GM23338 (cell line): Measurements from ENCODE around the gene MELTF. TPM values are rescaled to one million over a fixed set of nuclear protein-coding genes. Genes with fewer than 3 reads are reported as not detected.

Experiments
- ATAC-seq: fragments of 200-7000 bp; cut with Tn5 transposase; 3 replicates; pipeline ENCODE4 v1.9.1; 2020
- DNase-seq: peaks from one replicate; pipeline ENCODE4 v3.0.0-alpha.2; 2015; ENCODE audit warnings: low spot score
- H2AFZ ChIP-seq: fragments of 200-600 bp; sonication (generic); 2 replicates; pipeline ENCODE4 v1.8.0; 2016; ENCODE audit warnings: antibody characterized with exemption, mild to moderate bottlenecking, moderate library complexity
- H3F3A ChIP-seq: fragments of 200-600 bp; sonication (generic); replicated peaks from 2 replicates; pipeline ENCODE4 v1.8.0; 2017; ENCODE audit warnings: antibody characterized with exemption, mixed run types, low read depth
- H3K27ac ChIP-seq: fragments of 200-600 bp; sonication (generic); 2 replicates; pipeline ENCODE4 v1.6.1; 2016; ENCODE audit warnings: low read depth
- H3K27me3 ChIP-seq: fragments of 200-600 bp; sonication (generic); 2 replicates; pipeline ENCODE4 v1.8.0; 2016; ENCODE audit warnings: mild to moderate bottlenecking, mixed run types, moderate library complexity; ENCODE audit not compliant: insufficient read depth
- H3K36me3 ChIP-seq: fragments of 200-600 bp; sonication (generic); 2 replicates; pipeline ENCODE4 v1.8.0; 2016; ENCODE audit warnings: mild to moderate bottlenecking; ENCODE audit not compliant: insufficient read depth
- H3K4me1 ChIP-seq: fragments of 200-600 bp; sonication (generic); 2 replicates; pipeline ENCODE4 v1.8.0; 2016; ENCODE audit warnings: mild to moderate bottlenecking, moderate library complexity; ENCODE audit not compliant: insufficient read depth
- H3K4me2 ChIP-seq: fragments of 200-600 bp; sonication (generic); 2 replicates; pipeline ENCODE4 v1.7.1; 2017; ENCODE audit warnings: mixed run types
- H3K4me3 ChIP-seq: fragments of 200-600 bp; sonication (generic); 2 replicates; pipeline ENCODE4 v1.6.1; 2016; ENCODE audit warnings: mixed run types
- H3K79me2 ChIP-seq: fragments of 200-600 bp; sonication (generic); replicated peaks from 2 replicates; pipeline ENCODE4 v1.8.0; 2017; ENCODE audit warnings: mild to moderate bottlenecking; ENCODE audit not compliant: insufficient read depth
- H3K9me2 ChIP-seq: fragments of 200-600 bp; sonication (generic); 2 replicates; pipeline ENCODE4 v1.8.0; 2017; ENCODE audit not compliant: insufficient read depth
- H4K20me1 ChIP-seq: fragments of 200-600 bp; sonication (generic); replicated peaks from 2 replicates; pipeline ENCODE4 v1.8.0; 2017; ENCODE audit warnings: mild to moderate bottlenecking; ENCODE audit not compliant: insufficient read depth
- H3K27ac Mint-ChIP-seq: 2 replicates; pipeline ENCODE4 v1.8.0; 2020; ENCODE audit warnings: inconsistent platforms, mild to moderate bottlenecking, moderate library complexity, mixed read lengths
- H3K27me3 Mint-ChIP-seq: 3 replicates; pipeline ENCODE4 v1.8.0; 2022; ENCODE audit warnings: low read depth, mild to moderate bottlenecking, moderate library complexity, mixed read lengths, inconsistent platforms; ENCODE audit not compliant: insufficient read depth, poor library complexity
- H3K36me3 Mint-ChIP-seq: 3 replicates; pipeline ENCODE4 v1.8.0; 2021; ENCODE audit warnings: low read depth, mild to moderate bottlenecking, inconsistent platforms, moderate library complexity, mixed read lengths
- H3K4me1 Mint-ChIP-seq: 3 replicates; pipeline ENCODE4 v1.8.0; 2020; ENCODE audit warnings: mild to moderate bottlenecking, inconsistent platforms, mixed read lengths
- H3K4me3 Mint-ChIP-seq: 3 replicates; pipeline ENCODE4 v1.8.0; 2021; ENCODE audit warnings: moderate library complexity, mild to moderate bottlenecking, inconsistent platforms, mixed read lengths
- H3K9me3 Mint-ChIP-seq: 3 replicates; pipeline ENCODE4 v1.8.0; 2020; ENCODE audit warnings: moderate library complexity, mild to moderate bottlenecking, inconsistent platforms, mixed read lengths
- CREB1 ChIP-seq: fragments of 250-450 bp; sonication (Bioruptor Pico); IDR thresholded peaks from 2 replicates; pipeline ENCODE4 v1.5.0; 2020; ENCODE audit warnings: low read depth, mild to moderate bottlenecking, moderate library complexity
- ETS1 ChIP-seq: IDR thresholded peaks from 2 replicates; pipeline ENCODE4 v1.6.1; 2016; ENCODE audit warnings: antibody characterized with exemption
- EZH2 ChIP-seq: fragments of 200-600 bp; sonication (generic); IDR thresholded peaks from one replicate; pipeline ENCODE4 v1.8.0; 2017; ENCODE audit warnings: antibody characterized with exemption, mild to moderate bottlenecking, low read depth; ENCODE audit not compliant: unreplicated experiment
- EZH2phosphoT487 ChIP-seq: fragments of 200-600 bp; sonication (generic); IDR thresholded peaks from one replicate; pipeline ENCODE4 v1.8.1; 2018; ENCODE audit warnings: antibody characterized with exemption; ENCODE audit not compliant: unreplicated experiment
- JUNB ChIP-seq: IDR thresholded peaks from one replicate; pipeline ENCODE4 v1.6.1; 2016; ENCODE audit warnings: antibody characterized with exemption; ENCODE audit not compliant: unreplicated experiment
- NANOG ChIP-seq: IDR thresholded peaks from 2 replicates; pipeline ENCODE4 v1.6.1; 2016; ENCODE audit warnings: antibody characterized with exemption, borderline replicate concordance
- POLR2AphosphoS5 ChIP-seq: IDR thresholded peaks from 2 replicates; pipeline ENCODE4 v1.6.1; 2016; ENCODE audit warnings: antibody characterized with exemption, low read depth
- REST ChIP-seq: IDR thresholded peaks from one replicate; pipeline ENCODE4 v1.6.1; 2018; ENCODE audit warnings: antibody characterized with exemption; ENCODE audit not compliant: unreplicated experiment
- STAT1 ChIP-seq: IDR thresholded peaks from one replicate; pipeline ENCODE4 v1.6.1; 2016; ENCODE audit warnings: antibody characterized with exemption; ENCODE audit not compliant: unreplicated experiment
- ZNF114 ChIP-seq: fragments of 250-450 bp; sonication (Bioruptor Pico); IDR thresholded peaks from 2 replicates; pipeline ENCODE4 v1.5.0; 2020; ENCODE audit warnings: mild to moderate bottlenecking, moderate library complexity
- ZNF331 ChIP-seq: fragments of 250-450 bp; sonication (Bioruptor Pico); IDR thresholded peaks from 2 replicates; pipeline ENCODE4 v1.5.0; 2020; ENCODE audit warnings: low read depth, mild to moderate bottlenecking, moderate library complexity
- polyA plus RNA-seq: library from polyadenylated mRNA; unstranded; fragments of >200 nt; fragmentation: Nextera tagmentation; extraction: Ambion mirVana; gene quantifications from 2 replicates; pipeline ENCODE4 v1.2.1, GENCODE V29; 2016
- total RNA-seq: library from RNA; depleted of rRNA; stranded (reverse); fragments of >200 nt; shearing (Covaris generic); gene quantifications from 2 replicates; pipeline ENCODE4 v1.2.3, GENCODE V29; 2014
- TF ChIP-seq, protein P1 (sequence below), 2 experiments: fragments of 200-600 bp in 1 of 2; sonication (generic) in 1 of 2; conservative IDR thresholded peaks; 2 replicates each; pipeline versions ENCODE4 v1.5.1 to v1.6.1; 2016 to 2017; ENCODE audit warnings: antibody characterized with exemption in 2 of 2, low read depth in 2 of 2, mild to moderate bottlenecking in 2 of 2, moderate library complexity in 1 of 2
- TF ChIP-seq, protein P2 (sequence below): fragments of 250-450 bp; sonication (Bioruptor Pico); IDR thresholded peaks from 2 replicates; pipeline ENCODE4 v1.5.0; 2020; ENCODE audit warnings: mild to moderate bottlenecking, moderate library complexity

Gene MELTF
- total and polyA plus RNA-seq, 2 experiments from 2014 or later = 1.4 to 5.2 TPM

GRCh38 chr3:196998966-196999760 is 30.5 kb downstream of the MELTF start:
- H3K4me1 Mint-ChIP-seq = peaks cover 5% of the 10 kb centered on the region
- ATAC-seq (no peak), DNase-seq (no peak)
- Histone ChIP-seq H4K20me1 (no peaks in the 10 kb centered on the region), H3K36me3 (no peaks in the 10 kb centered on the region), H3K4me1 (no peaks in the 10 kb centered on the region; the same call in 1 of the 2 replicates), H2AFZ (no peak overlapping the region), H3K4me3 (no peak overlapping the region), H3K27me3 (peaks cover 17% of the 10 kb centered on the region), H3K27ac (no peak overlapping the region), H3K9me2 (no peaks in the 10 kb centered on the region), H3F3A (peaks cover 10% of the 10 kb centered on the region; the same call in 1 of the 2 replicates), H3K79me2 (no peaks in the 10 kb centered on the region), H3K4me2 (no peak overlapping the region)
- H3K9me3 Mint-ChIP-seq = no peaks in the 10 kb centered on the region
- TF ChIP-seq POLR2AphosphoS5 (no peak), REST (no peak), NANOG (no peak), EZH2 (no peak), EZH2phosphoT487 (no peak), CREB1 (CRISPR knock-in tag) (no peak), ZNF114 (CRISPR knock-in tag) (no peak), ETS1 (no peak), JUNB (no peak), ZNF331 (no peak), STAT1 (no peak)
- TF ChIP-seq, protein P1, sequence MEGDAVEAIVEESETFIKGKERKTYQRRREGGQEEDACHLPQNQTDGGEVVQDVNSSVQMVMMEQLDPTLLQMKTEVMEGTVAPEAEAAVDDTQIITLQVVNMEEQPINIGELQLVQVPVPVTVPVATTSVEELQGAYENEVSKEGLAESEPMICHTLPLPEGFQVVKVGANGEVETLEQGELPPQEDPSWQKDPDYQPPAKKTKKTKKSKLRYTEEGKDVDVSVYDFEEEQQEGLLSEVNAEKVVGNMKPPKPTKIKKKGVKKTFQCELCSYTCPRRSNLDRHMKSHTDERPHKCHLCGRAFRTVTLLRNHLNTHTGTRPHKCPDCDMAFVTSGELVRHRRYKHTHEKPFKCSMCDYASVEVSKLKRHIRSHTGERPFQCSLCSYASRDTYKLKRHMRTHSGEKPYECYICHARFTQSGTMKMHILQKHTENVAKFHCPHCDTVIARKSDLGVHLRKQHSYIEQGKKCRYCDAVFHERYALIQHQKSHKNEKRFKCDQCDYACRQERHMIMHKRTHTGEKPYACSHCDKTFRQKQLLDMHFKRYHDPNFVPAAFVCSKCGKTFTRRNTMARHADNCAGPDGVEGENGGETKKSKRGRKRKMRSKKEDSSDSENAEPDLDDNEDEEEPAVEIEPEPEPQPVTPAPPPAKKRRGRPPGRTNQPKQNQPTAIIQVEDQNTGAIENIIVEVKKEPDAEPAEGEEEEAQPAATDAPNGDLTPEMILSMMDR (conservative IDR thresholded peaks at IDR 0.05; ENCODE audit: low read depth in 2 of 2) = no peak
- TF ChIP-seq, protein P2, sequence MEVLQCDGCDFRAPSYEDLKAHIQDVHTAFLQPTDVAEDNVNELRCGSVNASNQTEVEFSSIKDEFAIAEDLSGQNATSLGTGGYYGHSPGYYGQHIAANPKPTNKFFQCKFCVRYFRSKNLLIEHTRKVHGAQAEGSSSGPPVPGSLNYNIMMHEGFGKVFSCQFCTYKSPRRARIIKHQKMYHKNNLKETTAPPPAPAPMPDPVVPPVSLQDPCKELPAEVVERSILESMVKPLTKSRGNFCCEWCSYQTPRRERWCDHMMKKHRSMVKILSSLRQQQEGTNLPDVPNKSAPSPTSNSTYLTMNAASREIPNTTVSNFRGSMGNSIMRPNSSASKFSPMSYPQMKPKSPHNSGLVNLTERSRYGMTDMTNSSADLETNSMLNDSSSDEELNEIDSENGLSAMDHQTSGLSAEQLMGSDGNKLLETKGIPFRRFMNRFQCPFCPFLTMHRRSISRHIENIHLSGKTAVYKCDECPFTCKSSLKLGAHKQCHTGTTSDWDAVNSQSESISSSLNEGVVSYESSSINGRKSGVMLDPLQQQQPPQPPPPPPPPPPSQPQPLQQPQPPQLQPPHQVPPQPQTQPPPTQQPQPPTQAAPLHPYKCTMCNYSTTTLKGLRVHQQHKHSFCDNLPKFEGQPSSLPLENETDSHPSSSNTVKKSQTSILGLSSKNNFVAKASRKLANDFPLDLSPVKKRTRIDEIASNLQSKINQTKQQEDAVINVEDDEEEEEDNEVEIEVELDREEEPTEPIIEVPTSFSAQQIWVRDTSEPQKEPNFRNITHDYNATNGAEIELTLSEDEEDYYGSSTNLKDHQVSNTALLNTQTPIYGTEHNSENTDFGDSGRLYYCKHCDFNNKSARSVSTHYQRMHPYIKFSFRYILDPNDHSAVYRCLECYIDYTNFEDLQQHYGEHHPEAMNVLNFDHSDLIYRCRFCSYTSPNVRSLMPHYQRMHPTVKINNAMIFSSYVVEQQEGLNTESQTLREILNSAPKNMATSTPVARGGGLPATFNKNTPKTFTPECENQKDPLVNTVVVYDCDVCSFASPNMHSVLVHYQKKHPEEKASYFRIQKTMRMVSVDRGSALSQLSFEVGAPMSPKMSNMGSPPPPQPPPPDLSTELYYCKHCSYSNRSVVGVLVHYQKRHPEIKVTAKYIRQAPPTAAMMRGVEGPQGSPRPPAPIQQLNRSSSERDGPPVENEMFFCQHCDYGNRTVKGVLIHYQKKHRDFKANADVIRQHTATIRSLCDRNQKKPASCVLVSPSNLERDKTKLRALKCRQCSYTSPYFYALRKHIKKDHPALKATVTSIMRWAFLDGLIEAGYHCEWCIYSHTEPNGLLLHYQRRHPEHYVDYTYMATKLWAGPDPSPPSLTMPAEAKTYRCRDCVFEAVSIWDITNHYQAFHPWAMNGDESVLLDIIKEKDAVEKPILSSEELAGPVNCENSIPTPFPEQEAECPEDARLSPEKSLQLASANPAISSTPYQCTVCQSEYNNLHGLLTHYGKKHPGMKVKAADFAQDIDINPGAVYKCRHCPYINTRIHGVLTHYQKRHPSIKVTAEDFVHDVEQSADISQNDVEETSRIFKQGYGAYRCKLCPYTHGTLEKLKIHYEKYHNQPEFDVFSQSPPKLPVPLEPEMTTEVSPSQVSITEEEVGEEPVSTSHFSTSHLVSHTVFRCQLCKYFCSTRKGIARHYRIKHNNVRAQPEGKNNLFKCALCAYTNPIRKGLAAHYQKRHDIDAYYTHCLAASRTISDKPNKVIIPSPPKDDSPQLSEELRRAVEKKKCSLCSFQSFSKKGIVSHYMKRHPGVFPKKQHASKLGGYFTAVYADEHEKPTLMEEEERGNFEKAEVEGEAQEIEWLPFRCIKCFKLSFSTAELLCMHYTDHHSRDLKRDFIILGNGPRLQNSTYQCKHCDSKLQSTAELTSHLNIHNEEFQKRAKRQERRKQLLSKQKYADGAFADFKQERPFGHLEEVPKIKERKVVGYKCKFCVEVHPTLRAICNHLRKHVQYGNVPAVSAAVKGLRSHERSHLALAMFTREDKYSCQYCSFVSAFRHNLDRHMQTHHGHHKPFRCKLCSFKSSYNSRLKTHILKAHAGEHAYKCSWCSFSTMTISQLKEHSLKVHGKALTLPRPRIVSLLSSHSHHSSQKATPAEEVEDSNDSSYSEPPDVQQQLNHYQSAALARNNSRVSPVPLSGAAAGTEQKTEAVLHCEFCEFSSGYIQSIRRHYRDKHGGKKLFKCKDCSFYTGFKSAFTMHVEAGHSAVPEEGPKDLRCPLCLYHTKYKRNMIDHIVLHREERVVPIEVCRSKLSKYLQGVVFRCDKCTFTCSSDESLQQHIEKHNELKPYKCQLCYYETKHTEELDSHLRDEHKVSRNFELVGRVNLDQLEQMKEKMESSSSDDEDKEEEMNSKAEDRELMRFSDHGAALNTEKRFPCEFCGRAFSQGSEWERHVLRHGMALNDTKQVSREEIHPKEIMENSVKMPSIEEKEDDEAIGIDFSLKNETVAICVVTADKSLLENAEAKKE (CRISPR knock-in tag) = no peak
- H3K4me3 Mint-ChIP-seq = no peak overlapping the region
- H3K36me3 Mint-ChIP-seq = no peaks in the 10 kb centered on the region; the same call in 2 of the 3 replicates
- no peak overlapping the region for H3K27ac Mint-ChIP-seq
- peaks cover 9% of the 10 kb centered on the region for H3K27me3 Mint-ChIP-seq
